ENCODE data around the gene HSPA1L.

HSPA1L gene

DNA sequence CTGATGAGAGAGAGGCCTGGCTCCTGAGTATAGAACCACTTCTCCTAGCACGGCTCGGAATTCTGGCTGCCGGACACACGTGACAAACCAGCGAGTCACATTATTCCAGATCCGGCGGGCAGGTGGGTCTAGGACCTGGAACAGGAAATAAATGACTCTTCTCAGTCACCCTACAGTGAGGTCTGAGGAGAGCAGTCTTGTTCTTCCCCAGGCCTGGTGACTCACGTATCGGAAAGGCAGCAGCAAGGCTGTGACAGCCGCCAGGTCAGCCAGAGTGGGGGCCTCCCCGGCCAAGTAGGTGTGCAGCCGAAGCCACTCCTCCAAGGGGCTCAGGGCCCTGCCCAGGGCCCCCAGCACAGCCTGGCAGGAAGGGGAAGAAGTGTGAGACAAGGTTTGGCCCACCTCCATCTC, 22.3 kb downstream of the HSPA1L start:
- Histone ChIP-seq H2AFZ (ENCODE audit: low read depth) (no peak overlapping the region), H3K27me3 (ENCODE audit: insufficient read depth, low read depth) (no peaks in the 10 kb centered on the region), H3K4me1 (ENCODE audit: low read depth, poor library complexity, severe bottlenecking) (peaks cover 59% of the 10 kb centered on the region), H3K27ac (no peak overlapping the region), H3K4me2 (no peak overlapping the region), H3K79me2 (ENCODE audit: insufficient read depth, low read depth) (peaks cover 37% of the 10 kb centered on the region), H3K36me3 (ENCODE audit: insufficient read depth) (no peaks in the 10 kb centered on the region; the same call in 1 of the 2 replicates), H4K20me1 (ENCODE audit: insufficient read depth) (no peaks in the 10 kb centered on the region), H3K4me3 (IDR thresholded peaks at IDR 0.05; ENCODE audit: insufficient read depth, low read depth, low read length) (no peak overlapping the region), H3K9ac (no peak overlapping the region)
- TF ChIP-seq, protein P1, sequence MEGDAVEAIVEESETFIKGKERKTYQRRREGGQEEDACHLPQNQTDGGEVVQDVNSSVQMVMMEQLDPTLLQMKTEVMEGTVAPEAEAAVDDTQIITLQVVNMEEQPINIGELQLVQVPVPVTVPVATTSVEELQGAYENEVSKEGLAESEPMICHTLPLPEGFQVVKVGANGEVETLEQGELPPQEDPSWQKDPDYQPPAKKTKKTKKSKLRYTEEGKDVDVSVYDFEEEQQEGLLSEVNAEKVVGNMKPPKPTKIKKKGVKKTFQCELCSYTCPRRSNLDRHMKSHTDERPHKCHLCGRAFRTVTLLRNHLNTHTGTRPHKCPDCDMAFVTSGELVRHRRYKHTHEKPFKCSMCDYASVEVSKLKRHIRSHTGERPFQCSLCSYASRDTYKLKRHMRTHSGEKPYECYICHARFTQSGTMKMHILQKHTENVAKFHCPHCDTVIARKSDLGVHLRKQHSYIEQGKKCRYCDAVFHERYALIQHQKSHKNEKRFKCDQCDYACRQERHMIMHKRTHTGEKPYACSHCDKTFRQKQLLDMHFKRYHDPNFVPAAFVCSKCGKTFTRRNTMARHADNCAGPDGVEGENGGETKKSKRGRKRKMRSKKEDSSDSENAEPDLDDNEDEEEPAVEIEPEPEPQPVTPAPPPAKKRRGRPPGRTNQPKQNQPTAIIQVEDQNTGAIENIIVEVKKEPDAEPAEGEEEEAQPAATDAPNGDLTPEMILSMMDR (conservative IDR thresholded peaks at IDR 0.05; ENCODE audit: low read depth, low read length) = no peak

DNA sequence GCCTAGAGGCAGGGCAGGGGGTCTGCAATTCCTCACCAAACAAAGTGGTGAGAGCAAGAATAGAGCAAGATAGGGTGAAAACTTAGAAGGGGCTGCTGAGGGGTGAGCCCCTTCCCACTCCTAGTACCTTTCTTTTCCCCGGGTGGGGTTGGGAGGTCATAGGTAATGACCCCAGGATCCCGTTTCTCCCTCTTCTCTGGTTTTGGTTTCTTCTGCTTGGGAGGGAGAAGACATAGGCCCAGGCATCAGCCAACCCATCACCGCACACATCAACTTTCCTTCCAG, 23.1 kb downstream of the HSPA1L start:
- H3K4me3 ChIP-seq (IDR thresholded peaks at IDR 0.05; ENCODE audit: insufficient read depth, low read depth, low read length) = no peak overlapping the region
- H3K4me1 ChIP-seq (ENCODE audit: low read depth, poor library complexity, severe bottlenecking) = peaks cover 67% of the 10 kb centered on the region
- H3K4me2 ChIP-seq = no peak overlapping the region

DNA sequence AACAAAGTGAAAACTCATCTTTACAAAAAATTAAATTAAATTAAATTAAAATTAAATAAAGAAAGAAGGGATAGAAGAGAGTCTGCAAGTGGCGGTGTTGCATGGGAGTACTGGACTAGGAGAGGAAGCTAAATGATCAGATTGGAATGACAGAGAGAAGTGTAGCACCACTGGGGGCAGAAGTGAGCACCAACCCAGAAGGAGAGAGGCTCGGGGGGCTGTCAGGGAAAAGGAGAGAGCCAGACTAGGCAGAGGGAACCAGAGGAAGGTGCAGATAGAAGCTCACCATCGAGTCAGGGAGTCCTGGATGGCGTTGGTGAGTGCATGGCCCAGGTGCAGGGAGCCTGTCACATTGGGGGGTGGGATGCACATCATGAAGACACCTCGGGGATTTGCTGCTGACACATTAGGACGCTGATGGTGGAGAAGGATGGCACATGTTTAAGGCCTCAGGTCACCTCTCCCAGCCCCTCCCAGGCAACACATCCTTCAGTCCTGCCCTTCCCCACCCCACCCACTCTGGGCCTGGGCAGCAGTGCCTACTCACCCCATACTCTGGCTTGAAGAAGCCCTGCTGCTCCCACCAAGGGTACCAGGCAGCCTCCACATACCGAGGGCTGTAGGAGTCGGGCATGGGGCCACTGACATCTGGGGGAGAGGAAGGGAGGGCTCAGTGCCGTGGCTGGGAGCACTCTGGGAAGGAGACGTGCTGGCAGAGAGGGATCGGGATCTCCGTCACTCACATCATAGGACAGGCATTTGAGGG, 23.6 kb downstream of the HSPA1L start:
- Histone ChIP-seq H3K4me2 (no peak overlapping the region), H3K79me2 (ENCODE audit: insufficient read depth, low read depth) (peaks cover 37% of the 10 kb centered on the region), H3K27ac (no peak overlapping the region), H3K36me3 (ENCODE audit: insufficient read depth) (no peaks in the 10 kb centered on the region; the same call in 1 of the 2 replicates), H3K4me3 (IDR thresholded peaks at IDR 0.05; ENCODE audit: insufficient read depth, low read depth, low read length) (no peak overlapping the region), H3K4me1 (ENCODE audit: low read depth, poor library complexity, severe bottlenecking) (peaks cover 67% of the 10 kb centered on the region), H3K9ac (no peak overlapping the region), H4K20me1 (ENCODE audit: insufficient read depth) (no peaks in the 10 kb centered on the region), H3K27me3 (ENCODE audit: insufficient read depth, low read depth) (no peaks in the 10 kb centered on the region), H2AFZ (ENCODE audit: low read depth) (no peak overlapping the region)
- TF ChIP-seq, protein P1 (conservative IDR thresholded peaks at IDR 0.05; ENCODE audit: low read depth, low read length) = peak; percentile 61

More for the DNA sequence above, 23.1 kb downstream of the HSPA1L start:
- TF ChIP-seq, protein P1 (conservative IDR thresholded peaks at IDR 0.05; ENCODE audit: low read depth, low read length) = no peak
- Histone ChIP-seq H3K9ac (no peak overlapping the region), H3K27ac (no peak overlapping the region), H4K20me1 (ENCODE audit: insufficient read depth) (no peaks in the 10 kb centered on the region), H2AFZ (ENCODE audit: low read depth) (no peak overlapping the region), H3K79me2 (ENCODE audit: insufficient read depth, low read depth) (peaks cover 37% of the 10 kb centered on the region), H3K36me3 (ENCODE audit: insufficient read depth) (no peaks in the 10 kb centered on the region; the same call in 1 of the 2 replicates), H3K27me3 (ENCODE audit: insufficient read depth, low read depth) (no peaks in the 10 kb centered on the region)

DNA sequence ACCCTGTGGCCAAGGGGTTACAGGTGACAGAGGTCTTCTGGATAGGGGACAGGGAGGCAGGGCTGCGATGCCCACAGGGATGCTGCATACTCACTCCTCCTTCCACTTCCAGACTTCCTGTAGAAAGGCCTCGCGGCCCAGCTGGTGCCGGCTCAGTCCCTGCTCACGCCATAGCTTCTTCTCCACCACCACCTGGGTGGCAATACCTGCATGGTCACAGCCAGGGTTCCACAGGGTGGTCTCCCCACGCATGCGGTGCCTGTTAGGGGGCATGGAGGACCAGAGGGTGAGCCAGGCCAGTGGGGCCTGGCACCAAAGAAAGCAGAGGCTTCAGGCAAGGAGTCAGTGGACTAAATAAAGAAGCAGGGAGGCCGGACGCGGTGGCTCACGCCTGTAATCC, 29.6 kb downstream of the HSPA1L start:
- Histone ChIP-seq H3K4me3 (IDR thresholded peaks at IDR 0.05; ENCODE audit: insufficient read depth, low read depth, low read length) (no peak overlapping the region), H3K4me2 (no peak overlapping the region), H3K27me3 (ENCODE audit: insufficient read depth, low read depth) (no peaks in the 10 kb centered on the region), H4K20me1 (ENCODE audit: insufficient read depth) (no peaks in the 10 kb centered on the region), H3K36me3 (ENCODE audit: insufficient read depth) (peaks cover 11% of the 10 kb centered on the region; the same call in 1 of the 2 replicates), H3K4me1 (ENCODE audit: low read depth, poor library complexity, severe bottlenecking) (peaks cover 35% of the 10 kb centered on the region), H3K9ac (no peak overlapping the region), H2AFZ (ENCODE audit: low read depth) (no peak overlapping the region), H3K79me2 (ENCODE audit: insufficient read depth, low read depth) (peaks cover 4% of the 10 kb centered on the region; the same call in 1 of the 2 replicates), H3K27ac (no peak overlapping the region)
- TF ChIP-seq, protein P1 (conservative IDR thresholded peaks at IDR 0.05; ENCODE audit: low read depth, low read length) = no peak

Data from KMS-11 (cell line).